ENCODE results near the gene SLC39A8.
"Not testable (repeated sequence)": the region's sequence is repeated elsewhere in the genome, so short reads cannot be mapped to it uniquely, and the experiment has no call there.

SLC39A8 gene

DNA sequence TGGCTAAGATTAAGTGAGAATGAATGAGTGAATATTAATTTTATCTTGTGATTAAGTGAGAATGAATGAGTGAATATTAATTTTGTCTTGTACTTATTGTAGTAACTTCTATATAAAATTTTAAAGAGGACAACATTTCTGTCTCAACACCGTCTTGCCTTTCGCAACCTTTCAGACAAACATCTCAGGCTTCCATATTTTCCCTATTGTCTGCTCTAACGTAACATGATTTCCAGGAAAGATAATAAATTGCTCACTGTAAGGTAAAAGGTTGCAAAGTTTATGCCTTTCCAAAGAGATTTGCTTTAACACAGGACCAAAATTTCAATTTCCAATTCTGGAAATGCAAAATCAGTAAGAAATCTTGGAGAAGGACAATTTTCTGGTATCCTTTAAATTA lies 41.7 kb upstream of the SLC39A8 start:
- DNase-seq = no peak
- H3K27me3 ChIP-seq (replicated peaks) = no peaks in the 10 kb centered on the region
- H3K4me3 ChIP-seq (ENCODE audit: low read depth, low read length) = no peak overlapping the region
- no peaks in the 10 kb centered on the region for H3K36me3 ChIP-seq (replicated peaks)
- H3K27ac ChIP-seq = no peak overlapping the region
- TF ChIP-seq, protein P1, sequence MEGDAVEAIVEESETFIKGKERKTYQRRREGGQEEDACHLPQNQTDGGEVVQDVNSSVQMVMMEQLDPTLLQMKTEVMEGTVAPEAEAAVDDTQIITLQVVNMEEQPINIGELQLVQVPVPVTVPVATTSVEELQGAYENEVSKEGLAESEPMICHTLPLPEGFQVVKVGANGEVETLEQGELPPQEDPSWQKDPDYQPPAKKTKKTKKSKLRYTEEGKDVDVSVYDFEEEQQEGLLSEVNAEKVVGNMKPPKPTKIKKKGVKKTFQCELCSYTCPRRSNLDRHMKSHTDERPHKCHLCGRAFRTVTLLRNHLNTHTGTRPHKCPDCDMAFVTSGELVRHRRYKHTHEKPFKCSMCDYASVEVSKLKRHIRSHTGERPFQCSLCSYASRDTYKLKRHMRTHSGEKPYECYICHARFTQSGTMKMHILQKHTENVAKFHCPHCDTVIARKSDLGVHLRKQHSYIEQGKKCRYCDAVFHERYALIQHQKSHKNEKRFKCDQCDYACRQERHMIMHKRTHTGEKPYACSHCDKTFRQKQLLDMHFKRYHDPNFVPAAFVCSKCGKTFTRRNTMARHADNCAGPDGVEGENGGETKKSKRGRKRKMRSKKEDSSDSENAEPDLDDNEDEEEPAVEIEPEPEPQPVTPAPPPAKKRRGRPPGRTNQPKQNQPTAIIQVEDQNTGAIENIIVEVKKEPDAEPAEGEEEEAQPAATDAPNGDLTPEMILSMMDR (IDR thresholded peaks at IDR 0.05; ENCODE audit: low read depth, low read length, missing control alignments) = no peak
- in situ Hi-C loops (cut with HindIII; ENCODE audit: low pct_ligation_motif_present, low sequenced_read_pairs) = no loop called here

DNA sequence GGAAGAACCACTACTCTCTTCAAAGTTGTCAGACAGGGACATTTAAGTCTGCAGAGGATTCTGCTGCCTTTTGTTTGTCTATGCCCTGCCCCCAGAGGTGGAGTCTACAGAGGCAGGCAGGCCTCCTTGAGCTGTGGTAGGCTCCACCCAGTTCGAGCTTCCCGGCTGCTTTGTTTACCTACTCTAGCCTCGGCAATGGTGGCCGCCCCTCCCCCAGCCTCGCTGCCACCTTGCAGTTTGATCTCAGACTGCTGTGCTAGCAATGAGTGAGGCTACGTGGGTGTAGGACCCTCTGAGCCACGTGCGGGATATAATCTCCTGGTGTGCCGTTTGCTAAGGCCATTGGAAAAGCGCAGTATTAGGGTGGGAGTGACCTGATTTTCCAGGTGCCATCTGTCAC lies 35.0 kb upstream of the SLC39A8 start:
- H3K36me3 ChIP-seq (replicated peaks); in situ Hi-C loops (cut with HindIII; ENCODE audit: low pct_ligation_motif_present, low sequenced_read_pairs); H3K4me3 ChIP-seq (ENCODE audit: low read depth, low read length); H3K27ac ChIP-seq; H3K27me3 ChIP-seq (replicated peaks); DNase-seq: not testable (repeated sequence)

DNA sequence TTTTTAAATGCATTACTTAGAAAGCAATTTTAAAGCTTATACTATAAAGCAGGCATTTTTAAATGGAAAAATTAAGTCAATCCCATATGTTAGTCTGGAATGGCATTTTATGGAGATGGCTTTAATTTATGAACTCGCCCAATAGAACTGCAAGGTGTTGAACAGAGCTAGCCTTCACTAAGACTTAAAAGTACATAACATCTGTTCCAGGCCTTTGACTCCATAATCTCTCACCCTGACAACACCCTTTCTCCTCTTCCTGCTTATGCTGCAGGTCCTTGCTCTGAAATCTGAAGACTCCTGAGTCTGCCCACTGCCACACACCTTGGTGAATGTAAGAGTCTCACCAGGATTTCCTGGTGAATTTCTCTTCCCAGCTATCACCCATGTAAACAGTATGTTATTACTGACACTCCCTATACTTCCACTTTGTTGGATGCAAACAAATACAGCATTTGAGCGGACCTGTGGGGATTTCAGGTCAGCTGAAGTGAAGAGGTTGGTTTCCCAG lies 17.7 kb upstream of the SLC39A8 start:
- in situ Hi-C loops (cut with HindIII; ENCODE audit: low pct_ligation_motif_present, low sequenced_read_pairs) = no loop called here
- TF ChIP-seq, protein P1 (IDR thresholded peaks at IDR 0.05; ENCODE audit: low read depth, low read length, missing control alignments) = no peak
- DNase-seq = no peak
- no peak overlapping the region for H3K4me3 ChIP-seq (ENCODE audit: low read depth, low read length)
- H3K27me3 ChIP-seq (replicated peaks) = no peaks in the 10 kb centered on the region
- no peaks in the 10 kb centered on the region for H3K36me3 ChIP-seq (replicated peaks)
- H3K27ac ChIP-seq = no peak overlapping the region

DNA sequence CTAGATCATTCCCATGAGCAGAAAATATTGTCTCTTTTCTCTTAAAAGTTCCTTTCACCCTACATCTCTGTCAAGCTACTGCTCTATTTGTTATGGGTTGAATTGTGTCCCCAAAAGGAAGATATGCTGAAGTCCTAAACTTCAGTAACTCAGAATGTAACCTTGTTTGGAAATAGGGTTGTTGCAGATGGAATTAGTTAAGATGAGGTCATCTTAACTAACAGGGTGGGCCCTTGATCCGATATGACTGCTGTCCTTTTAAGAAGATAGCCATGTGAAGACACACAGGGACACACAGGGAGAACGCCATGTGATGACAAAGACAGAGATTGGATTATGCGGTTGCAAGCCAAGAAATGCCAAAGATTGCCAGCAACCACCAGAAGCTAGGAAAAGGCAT lies 12.8 kb upstream of the SLC39A8 start:
- Histone ChIP-seq H3K27me3 (replicated peaks) (no peaks in the 10 kb centered on the region), H3K4me3 (ENCODE audit: low read depth, low read length) (no peak overlapping the region), H3K36me3 (replicated peaks) (no peaks in the 10 kb centered on the region), H3K27ac (no peak overlapping the region)
- no peak for DNase-seq
- TF ChIP-seq, protein P1 (IDR thresholded peaks at IDR 0.05; ENCODE audit: low read depth, low read length, missing control alignments) = no peak
- in situ Hi-C loops (cut with HindIII; ENCODE audit: low pct_ligation_motif_present, low sequenced_read_pairs) = no loop called here

DNA sequence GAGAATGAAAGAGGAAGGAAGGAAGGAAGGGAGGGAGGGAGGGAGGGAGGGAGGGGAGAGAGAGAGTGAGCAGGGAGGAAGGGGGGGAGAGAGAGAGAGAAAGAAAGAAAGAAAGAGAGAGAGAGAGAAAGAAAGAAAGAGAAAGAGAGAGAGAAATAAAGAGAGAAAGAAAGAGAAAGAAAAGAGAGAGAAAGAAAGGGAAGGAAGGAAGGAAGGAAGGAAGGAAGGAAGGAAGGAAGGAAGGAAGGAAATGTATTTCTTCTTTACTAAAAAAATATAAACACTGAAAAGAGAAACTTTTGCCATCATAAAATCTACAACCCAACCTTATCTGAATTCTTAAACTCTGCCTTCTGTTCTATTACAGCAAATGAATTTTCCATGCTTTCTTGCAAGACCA lies 12.4 kb upstream of the SLC39A8 start:
- H3K27me3 ChIP-seq (replicated peaks); H3K27ac ChIP-seq; in situ Hi-C loops (cut with HindIII; ENCODE audit: low pct_ligation_motif_present, low sequenced_read_pairs); H3K4me3 ChIP-seq (ENCODE audit: low read depth, low read length); H3K36me3 ChIP-seq (replicated peaks); DNase-seq: not testable (repeated sequence)

DNA sequence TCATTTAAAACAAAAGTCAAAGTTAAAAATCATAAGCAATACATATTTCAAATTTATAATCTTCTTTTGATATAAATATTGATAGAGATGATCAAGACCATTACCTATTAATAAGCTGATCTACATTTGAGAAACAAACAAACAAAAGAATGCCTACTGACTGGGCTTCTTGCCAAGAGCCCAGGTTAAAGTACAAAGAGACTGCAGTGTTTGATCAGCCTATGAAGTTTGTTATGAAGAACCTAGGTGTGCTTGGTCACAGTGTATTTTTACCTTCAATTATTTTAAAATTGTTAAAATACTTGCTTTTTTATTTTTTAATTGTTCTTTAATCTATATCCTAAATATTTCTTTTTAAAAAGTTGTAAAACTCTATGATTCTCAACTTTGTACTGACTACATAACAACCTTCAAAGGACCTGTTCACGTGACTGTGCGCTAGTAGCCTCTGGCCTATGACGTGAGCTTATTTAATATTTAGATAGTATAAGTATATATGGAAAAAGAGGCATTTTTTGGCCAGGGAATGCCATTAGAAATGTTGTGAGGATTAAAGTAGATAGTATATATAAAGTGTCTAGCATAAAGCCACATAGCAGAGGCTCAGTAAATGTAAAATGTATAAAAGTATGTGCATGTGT lies 11.4 kb upstream of the SLC39A8 start:
- TF ChIP-seq, protein P1 (IDR thresholded peaks at IDR 0.05; ENCODE audit: low read depth, low read length, missing control alignments) = no peak
- no peak for DNase-seq
- in situ Hi-C loops (cut with HindIII; ENCODE audit: low pct_ligation_motif_present, low sequenced_read_pairs) = no loop called here
- Histone ChIP-seq H3K27me3 (replicated peaks) (no peaks in the 10 kb centered on the region), H3K4me3 (ENCODE audit: low read depth, low read length) (no peak overlapping the region), H3K27ac (no peak overlapping the region), H3K36me3 (replicated peaks) (no peaks in the 10 kb centered on the region)

DNA sequence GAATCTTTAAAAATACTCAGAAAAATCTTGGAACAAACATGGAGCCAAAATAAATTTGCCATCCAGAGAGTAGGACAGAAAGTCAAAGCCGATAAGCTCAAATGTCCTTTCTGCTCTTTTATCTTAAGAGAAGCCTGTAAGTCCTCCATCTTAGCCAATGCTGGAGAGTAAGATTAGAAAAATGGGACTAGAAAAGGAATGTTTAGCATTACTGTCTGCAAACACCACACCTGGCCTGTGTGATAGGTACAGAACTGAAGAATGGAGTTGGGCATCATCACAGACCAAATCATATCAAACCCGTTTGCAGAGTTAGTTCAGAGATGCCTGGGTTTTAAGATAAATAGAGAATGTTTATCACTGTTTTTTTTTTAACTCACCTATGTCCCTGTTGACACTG lies 10.5 kb upstream of the SLC39A8 start:
- no peaks in the 10 kb centered on the region for H3K36me3 ChIP-seq (replicated peaks)
- H3K4me3 ChIP-seq (ENCODE audit: low read depth, low read length) = no peak overlapping the region
- no peaks in the 10 kb centered on the region for H3K27me3 ChIP-seq (replicated peaks)
- DNase-seq = no peak
- TF ChIP-seq, protein P1 (IDR thresholded peaks at IDR 0.05; ENCODE audit: low read depth, low read length, missing control alignments) = no peak
- in situ Hi-C loops (cut with HindIII; ENCODE audit: low pct_ligation_motif_present, low sequenced_read_pairs) = no loop called here
- no peak overlapping the region for H3K27ac ChIP-seq
